PC-9 (cell line): ENCODE data around the gene UPF2. TPM values are rescaled to one million over a fixed set of nuclear protein-coding genes. Genes with fewer than 3 reads are reported as not detected.

Experiments
- BruUV-seq: library from RNA; stranded (reverse); fragments of 400-500 nt; replicated peaks from 2 replicates; lab custom pipeline; 2021; lab: Mats Ljungman, UMichigan
- CTCF ChIA-PET: fragments of 300-600 bp; sonication (Branson Sonifier 250); formaldehyde crosslinking; loops from one replicate; lab custom pipeline; 2022; ENCODE audit warnings: antibody characterized with exemption; lab: Charles Lee
- POLR2A ChIA-PET: fragments of 300-600 bp; sonication (Branson Sonifier 250); formaldehyde crosslinking; loops from one replicate; lab custom pipeline; 2022; ENCODE audit warnings: antibody characterized with exemption; ENCODE audit not compliant: unreplicated experiment; lab: Charles Lee
- DNase-seq, 2 experiments: peaks; one replicate each; pipeline versions ENCODE4 v3.0.0 to v3.0.0-alpha.2; 2015 to 2022; ENCODE audit warnings: mixed read lengths in 1 of 2
- H2AFZ ChIP-seq: fragments of 200-600 bp; sonication (generic); 2 replicates; pipeline ENCODE4 v1.8.1; 2017; ENCODE audit warnings: antibody characterized with exemption
- H3F3A ChIP-seq: fragments of 200-600 bp; sonication (generic); 2 replicates; pipeline ENCODE4 v1.8.1; 2017; ENCODE audit warnings: antibody characterized with exemption, mild to moderate bottlenecking, low read depth; ENCODE audit not compliant: insufficient read depth
- H3K27ac ChIP-seq: fragments of 200-600 bp; sonication (generic); 2 replicates; pipeline ENCODE4 v1.6.1; 2016; ENCODE audit warnings: mixed run types
- H3K27me3 ChIP-seq: fragments of 200-600 bp; sonication (generic); 2 replicates; pipeline ENCODE4 v1.6.1; 2016; ENCODE audit warnings: low read depth, mixed run types; ENCODE audit not compliant: insufficient read depth
- H3K36me3 ChIP-seq: fragments of 200-600 bp; sonication (generic); 2 replicates; pipeline ENCODE4 v1.6.1; 2016; ENCODE audit warnings: low read depth, mixed run types
- H3K4me1 ChIP-seq: fragments of 200-600 bp; sonication (generic); replicated peaks from 2 replicates; pipeline ENCODE4 v1.6.1; 2016; ENCODE audit warnings: mixed run types; ENCODE audit not compliant: insufficient read depth
- H3K4me2 ChIP-seq: fragments of 200-600 bp; sonication (generic); 2 replicates; pipeline ENCODE4 v1.6.1; 2017; ENCODE audit warnings: mixed run types
- H3K4me3 ChIP-seq: fragments of 200-600 bp; sonication (generic); 2 replicates; pipeline ENCODE4 v1.6.1; 2016; ENCODE audit warnings: mixed run types
- H3K79me2 ChIP-seq: fragments of 200-600 bp; sonication (generic); 2 replicates; pipeline ENCODE4 v1.6.1; 2017; ENCODE audit warnings: low read depth, mixed run types
- H3K9me2 ChIP-seq: fragments of 200-600 bp; sonication (generic); 2 replicates; pipeline ENCODE4 v1.8.1; 2017; ENCODE audit warnings: mild to moderate bottlenecking; ENCODE audit not compliant: insufficient read depth
- H3K9me3 ChIP-seq: fragments of 200-600 bp; sonication (generic); 2 replicates; pipeline ENCODE4 v1.8.1; 2016; ENCODE audit warnings: low read depth; ENCODE audit not compliant: insufficient read depth
- H4K20me1 ChIP-seq: fragments of 200-600 bp; sonication (generic); 2 replicates; pipeline ENCODE4 v1.8.1; 2017; ENCODE audit not compliant: insufficient read depth
- CTCF ChIP-seq: fragments of 200-600 bp; sonication (generic); conservative IDR thresholded peaks from 2 replicates; pipeline ENCODE4 v1.6.1; 2017; ENCODE audit warnings: mixed run types, antibody characterized with exemption, mild to moderate bottlenecking, moderate library complexity
- EZH2 ChIP-seq: fragments of 200-600 bp; sonication (generic); IDR thresholded peaks from 2 replicates; pipeline ENCODE4 v1.8.0; 2017; ENCODE audit warnings: antibody characterized with exemption, low read depth
- intact Hi-C: fragments of 100-400 bp; cut with micrococcal nuclease; formaldehyde crosslinking; loops from one replicate; pipeline ENCODE4 v1.10.0; 2022; ENCODE audit not compliant: unreplicated experiment
- total RNA-seq: library from RNA; stranded (reverse); gene quantifications from 2 replicates; pipeline ENCODE4 v1.2.3, GENCODE V29; 2021

The UPF2 gene
- total RNA-seq, 1 experiment from 2014 or later: 25.9 TPM

GRCh38 chr10:12045596-12045995, 3.0 kb upstream of the UPF2 start:
- POLR2A ChIA-PET: no interaction called here
- intact Hi-C loops: no loop called here

GRCh38 chr10:12042409-12042796, 206 bp downstream of the UPF2 start:
- CTCF ChIA-PET: interaction anchor here (0.7 kb wide), 1 partner anchor 39 kb away, joined by 4 read pairs; no protein-coding TSS in a partner anchor
- DNase-seq: peak in 1 of 2 experiments; percentile 37
- peaks cover 17% of the 10 kb centered on the region for H3K4me1 ChIP-seq

More at GRCh38 chr10:12045596-12045995, 3.0 kb upstream of the UPF2 start:
- Histone ChIP-seq H3K27me3 (no peaks in the 10 kb centered on the region), H2AFZ (no peak overlapping the region), H4K20me1 (no peaks in the 10 kb centered on the region; the same call in 1 of the 2 replicates), H3K27ac (no peak overlapping the region), H3F3A (no peaks in the 10 kb centered on the region), H3K36me3 (no peaks in the 10 kb centered on the region), H3K4me3 (no peak overlapping the region), H3K9me3 (no peaks in the 10 kb centered on the region), H3K9me2 (no peaks in the 10 kb centered on the region), H3K4me2 (no peak overlapping the region), H3K79me2 (peaks cover 20% of the 10 kb centered on the region), H3K4me1 (peaks cover 14% of the 10 kb centered on the region)
- TF ChIP-seq CTCF (no peak), EZH2 (no peak)
- CTCF ChIA-PET: no interaction called here
- no TSS peak for BruUV-seq
- no peak for DNase-seq

More at GRCh38 chr10:12042409-12042796, 206 bp downstream of the UPF2 start:
- Histone ChIP-seq H2AFZ (peak overlapping the region; percentile 88), H3K4me3 (peak overlapping the region; percentile 90), H3K79me2 (peaks cover 51% of the 10 kb centered on the region), H3F3A (no peaks in the 10 kb centered on the region), H3K9me3 (no peaks in the 10 kb centered on the region), H3K36me3 (no peaks in the 10 kb centered on the region), H3K4me2 (peak overlapping the region; percentile 94), H3K9me2 (no peaks in the 10 kb centered on the region), H3K27ac (peak overlapping the region; percentile 86), H3K27me3 (no peaks in the 10 kb centered on the region), H4K20me1 (no peaks in the 10 kb centered on the region; the same call in 1 of the 2 replicates)
- intact Hi-C loops: loop anchor here (2.0 kb wide), 1 partner anchor 154 kb away; the partner anchor contains the start of gene CDC123
- TF ChIP-seq CTCF (no peak), EZH2 (no peak)
- POLR2A ChIA-PET: interaction anchor here (0.6 to 1.0 kb wide), 5 partner anchors 26 to 784 kb away, joined by 4 to 13 read pairs (median 7); partner anchors contain the start of genes CDC123 and NUDT5
- no TSS peak for BruUV-seq
